Activated gamma-delta T cell treated with anti-CD3 and anti-CD28 coated beads, Interleukin-2, amount 50 U/mL, for 16 hours (primary cell): ENCODE measurements around the gene GGT6.
"Not testable (repeated sequence)": the region's sequence is repeated elsewhere in the genome, so short reads cannot be mapped to it uniquely, and the experiment has no call there.

Experiments
- DNase-seq: peaks from one replicate; pipeline ENCODE4 v3.0.0-alpha.2; 2020; ENCODE audit warnings: low read depth

Gene GGT6

DNA sequence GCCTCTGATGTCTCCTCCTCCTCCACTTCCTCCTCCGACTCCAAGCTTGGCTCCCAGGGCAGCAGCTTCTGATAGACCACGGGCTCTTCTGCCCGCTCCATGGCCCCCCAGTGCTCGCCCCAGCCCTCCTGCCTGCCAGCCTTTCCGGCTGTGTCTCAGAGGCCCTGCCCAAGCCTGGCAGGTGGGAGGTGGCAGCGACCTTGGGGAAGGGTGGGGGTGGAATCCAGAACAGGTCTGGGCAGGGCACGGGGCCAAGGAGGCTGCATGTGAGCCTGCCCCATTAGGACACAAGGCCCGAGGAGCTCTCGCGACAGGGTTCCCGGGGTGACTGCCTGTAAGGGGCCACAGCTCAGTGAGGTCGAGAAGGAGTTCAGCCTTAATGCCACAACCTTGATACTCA lies at the start of gene GGT6:
GGT6 (minus strand) TSS at position 157 of the 400 bp plus-strand sequence; CDS start at position 101, 56 bp downstream.
- DNase-seq: no peak

DNA sequence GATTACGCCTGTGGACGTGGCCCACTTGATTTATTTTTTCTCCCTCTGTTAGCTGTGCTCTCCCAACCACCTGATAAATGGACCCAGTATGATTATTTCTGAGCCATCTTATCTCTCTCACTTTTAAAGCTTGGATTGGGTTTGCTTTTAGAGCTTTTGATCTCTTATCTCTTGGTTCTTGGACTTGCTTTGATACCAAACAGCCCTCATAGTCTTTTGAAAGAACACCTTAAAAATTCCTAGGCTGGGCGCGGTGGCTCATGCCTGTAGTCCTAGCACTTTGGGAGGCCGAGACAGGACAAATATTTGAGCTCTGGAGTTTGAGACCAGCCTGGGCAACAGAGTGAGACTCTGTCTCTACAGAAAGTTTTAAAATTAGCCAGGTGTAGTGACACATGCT lies 49.8 kb upstream of the GGT6 start:
- no peak for DNase-seq

DNA sequence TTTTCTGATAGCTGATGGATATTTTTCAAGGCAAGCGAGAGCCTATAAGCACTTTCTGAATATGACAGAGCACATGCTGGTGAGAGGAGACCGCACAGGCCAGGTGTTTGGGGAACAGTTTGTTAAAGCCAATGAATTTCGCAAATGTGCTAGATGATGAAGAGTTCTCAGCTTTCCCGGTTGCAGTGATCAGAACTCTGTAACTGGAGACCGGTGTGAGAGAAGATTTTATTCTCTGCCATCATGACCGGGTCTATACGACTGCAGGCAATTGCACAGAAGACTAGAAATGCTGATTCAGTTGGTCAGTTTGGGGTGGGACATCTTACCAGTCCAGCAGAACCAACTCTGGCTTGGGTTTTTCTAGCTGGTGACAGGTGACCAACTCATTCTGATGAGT lies 49.4 kb upstream of the GGT6 start:
- no peak for DNase-seq

GRCh38 chr17:4607773-4608187 lies 47.4 kb upstream of the GGT6 start:
- DNase-seq: no peak

GRCh38 chr17:4607261-4607741 lies 46.9 kb upstream of the GGT6 start:
- DNase-seq: no peak

GRCh38 chr17:4605826-4606225 lies 45.4 kb upstream of the GGT6 start:
- no peak for DNase-seq

DNA sequence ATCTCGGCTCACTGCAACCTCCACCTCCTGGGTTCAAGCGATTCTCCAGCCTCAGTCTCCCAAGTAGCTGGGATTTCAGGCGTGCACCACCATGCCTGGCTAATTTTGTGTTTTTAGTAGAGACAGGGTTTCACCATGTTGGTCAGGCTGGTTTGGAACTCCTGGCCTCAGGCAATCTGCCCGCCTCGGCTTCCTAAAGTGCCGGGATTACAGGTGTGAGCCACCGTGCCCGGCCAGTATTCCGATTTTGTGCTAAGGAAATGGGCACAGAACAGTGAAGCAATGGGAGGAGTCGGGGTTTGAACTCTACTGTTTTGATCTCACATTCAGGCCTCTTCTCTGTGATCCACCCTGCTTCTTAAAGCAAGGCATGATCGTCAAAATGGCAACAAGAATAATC lies 44.4 kb upstream of the GGT6 start:
- not testable (repeated sequence) for DNase-seq

- DNase-seq: no peak
These were observed 43.8 kb upstream of the GGT6 start for GRCh38 chr17:4604111-4604644.

- no peak for DNase-seq
These were observed 41.7 kb upstream of the GGT6 start for GRCh38 chr17:4602041-4602440.

DNA sequence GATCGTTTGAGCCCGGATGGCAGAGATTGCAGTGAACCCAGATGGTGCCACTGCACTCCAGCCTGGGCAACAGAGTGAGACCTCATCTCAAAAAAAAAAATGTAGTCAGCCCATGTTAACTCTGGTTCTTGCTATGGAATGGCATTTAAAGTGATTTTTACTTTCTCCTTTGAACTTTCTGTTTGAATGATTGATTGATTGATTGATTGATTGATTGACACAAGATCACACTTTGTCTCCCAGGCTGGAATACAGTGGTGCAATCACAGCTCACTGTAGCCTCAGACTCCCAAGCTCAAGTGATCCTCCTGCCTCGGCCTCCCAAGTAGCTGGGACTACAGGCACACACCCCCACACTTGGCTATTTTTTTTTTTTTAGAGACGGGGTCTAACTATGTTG lies 40.9 kb upstream of the GGT6 start:
- no peak for DNase-seq

GRCh38 chr17:4600563-4600962 lies 40.2 kb upstream of the GGT6 start:
- no peak for DNase-seq

DNA sequence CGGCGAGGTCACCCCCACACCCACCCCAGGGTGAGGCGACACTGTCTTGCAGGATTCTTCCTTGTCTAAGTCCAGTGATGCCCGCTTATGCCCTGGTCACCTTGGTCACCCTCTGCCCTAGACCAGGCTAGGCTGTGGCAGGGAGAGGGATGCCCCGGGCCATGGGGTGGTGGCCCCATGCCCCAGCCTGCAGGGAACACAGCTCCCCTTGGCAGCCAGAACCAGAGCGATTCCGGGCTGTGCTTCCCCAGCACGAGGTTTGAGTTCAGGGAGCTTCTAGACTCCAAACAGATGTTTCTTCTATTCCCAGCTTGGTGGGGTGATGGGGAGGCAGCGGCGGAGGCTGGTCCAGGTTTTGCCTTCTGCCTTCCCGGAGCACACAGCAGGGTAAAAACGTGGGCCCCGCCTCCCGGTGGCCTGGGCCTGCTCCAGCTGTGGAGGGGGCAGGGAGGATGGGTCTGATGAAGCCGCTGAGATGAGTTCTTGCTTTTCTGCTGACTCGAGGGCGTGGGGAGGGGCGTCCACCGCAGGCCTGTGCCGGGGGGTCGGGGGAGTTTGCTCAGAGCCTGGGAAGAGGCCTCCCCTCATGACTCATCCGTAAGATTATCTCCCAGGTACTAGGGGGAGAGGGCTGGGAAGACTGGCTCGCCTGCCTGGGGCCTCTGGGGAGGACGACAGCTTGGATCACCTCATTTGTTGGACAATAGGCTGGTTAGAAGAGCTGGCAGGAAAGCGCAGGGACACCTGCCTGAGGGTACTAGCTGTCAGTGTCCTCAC lies 39.3 kb upstream of the GGT6 start:
- no peak for DNase-seq

DNA sequence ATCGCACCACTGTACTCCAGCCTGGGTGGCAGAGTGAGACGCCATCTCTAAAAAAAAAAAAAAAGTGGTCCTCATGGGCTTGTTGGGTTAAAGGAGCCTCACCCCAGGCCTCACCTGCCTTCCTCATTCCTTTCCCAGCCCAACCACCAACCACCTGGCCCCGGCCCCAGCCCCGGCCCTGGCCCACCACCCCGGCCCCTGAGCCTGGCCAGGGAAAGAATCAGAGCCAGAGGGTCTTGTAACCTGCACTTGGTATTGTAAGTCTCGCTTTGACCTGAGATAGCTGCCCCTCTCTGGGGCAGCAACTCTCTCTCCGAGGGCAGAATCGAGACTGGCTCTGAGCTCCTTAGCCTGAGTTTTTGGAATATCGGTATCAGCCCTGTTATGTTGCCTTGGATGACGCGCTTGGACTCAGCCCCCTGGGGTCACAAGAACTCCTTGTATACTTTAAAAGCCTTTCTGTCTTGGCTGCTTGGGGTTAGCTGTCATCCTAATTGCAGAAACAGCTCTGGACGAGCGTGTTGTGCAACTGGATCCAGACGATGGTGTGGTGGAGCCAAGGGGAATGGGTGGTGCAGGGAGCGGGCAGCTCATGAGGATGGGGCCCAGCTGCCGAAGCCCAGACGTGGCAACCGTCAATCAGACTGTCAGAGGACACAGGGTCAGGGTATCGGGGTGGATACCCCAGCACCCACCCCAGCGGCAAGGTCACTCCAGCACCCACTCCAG lies 38.6 kb upstream of the GGT6 start:
- no peak for DNase-seq

GRCh38 chr17:4597975-4598374 lies 37.6 kb upstream of the GGT6 start:
- no peak for DNase-seq

DNA sequence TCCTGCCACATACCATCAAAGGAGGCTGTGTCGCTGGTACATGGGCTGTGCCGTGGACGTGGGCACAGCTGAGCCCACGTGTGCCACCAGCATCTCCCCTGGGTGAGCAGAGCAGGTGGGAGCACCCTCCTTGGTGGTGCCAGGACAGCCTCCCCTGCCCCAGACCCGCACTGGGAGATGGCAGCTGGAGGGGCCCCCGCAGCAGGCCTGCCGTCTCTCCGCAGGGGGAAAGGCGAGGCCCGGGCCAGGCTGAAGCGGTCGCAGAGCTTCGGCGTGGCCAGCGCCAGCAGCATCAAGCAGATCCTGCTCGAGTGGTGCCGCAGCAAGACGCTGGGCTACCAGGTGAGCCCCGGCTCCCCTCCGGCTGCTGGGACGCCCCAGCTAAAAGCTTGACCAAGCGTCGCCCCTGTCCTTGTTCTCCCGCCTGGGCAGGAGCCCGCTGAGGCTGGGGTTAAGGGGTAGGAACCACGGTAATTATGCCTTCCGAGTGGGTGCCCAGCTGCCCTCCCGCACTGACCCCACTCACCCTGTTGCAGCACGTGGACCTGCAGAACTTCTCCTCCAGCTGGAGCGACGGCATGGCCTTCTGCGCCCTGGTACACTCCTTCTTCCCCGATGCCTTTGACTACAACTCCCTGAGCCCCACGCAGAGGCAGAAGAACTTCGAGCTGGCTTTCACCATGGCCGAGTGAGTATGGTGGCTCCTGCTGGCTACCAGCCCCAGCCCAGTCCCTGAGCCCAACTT lies 36.4 kb upstream of the GGT6 start:
- DNase-seq: no peak

DNA sequence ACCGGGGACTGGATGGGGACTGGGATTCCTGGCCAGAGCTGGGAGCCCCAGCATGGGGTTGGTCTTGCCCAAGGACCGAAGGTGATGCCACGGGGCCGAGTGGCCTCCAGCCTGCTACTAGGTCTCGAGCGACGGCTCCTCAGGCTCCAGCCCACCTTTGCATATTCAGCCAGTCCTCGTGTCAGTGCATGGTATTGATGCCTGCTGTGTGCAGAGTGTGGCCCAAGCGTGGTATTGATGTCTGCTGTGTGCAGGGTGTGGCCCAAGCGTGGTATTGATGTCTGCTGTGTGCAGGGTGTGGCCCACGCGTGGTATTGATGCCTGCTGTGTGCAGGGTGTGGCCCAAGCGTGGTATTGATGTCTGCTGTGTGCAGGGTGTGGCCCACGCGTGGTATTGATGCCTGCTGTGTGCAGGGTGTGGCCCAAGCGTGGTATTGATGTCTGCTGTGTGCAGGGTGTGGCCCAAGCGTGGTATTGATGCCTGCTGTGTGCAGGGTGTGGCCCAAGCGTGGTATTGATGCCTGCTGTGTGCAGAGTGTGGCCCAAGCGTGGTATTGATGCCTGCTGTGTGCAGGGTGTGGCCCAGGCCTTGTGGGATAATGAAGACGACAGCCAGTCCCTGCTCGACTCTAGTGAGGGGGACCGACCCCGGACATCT lies 35.4 kb upstream of the GGT6 start:
- DNase-seq: not testable (repeated sequence)

GRCh38 chr17:4594931-4595684 lies 34.7 kb upstream of the GGT6 start:
- no peak for DNase-seq

GRCh38 chr17:4594406-4594805 lies 34.0 kb upstream of the GGT6 start:
- no peak for DNase-seq

GRCh38 chr17:4593021-4593421 lies 32.6 kb upstream of the GGT6 start:
- no peak for DNase-seq

DNA sequence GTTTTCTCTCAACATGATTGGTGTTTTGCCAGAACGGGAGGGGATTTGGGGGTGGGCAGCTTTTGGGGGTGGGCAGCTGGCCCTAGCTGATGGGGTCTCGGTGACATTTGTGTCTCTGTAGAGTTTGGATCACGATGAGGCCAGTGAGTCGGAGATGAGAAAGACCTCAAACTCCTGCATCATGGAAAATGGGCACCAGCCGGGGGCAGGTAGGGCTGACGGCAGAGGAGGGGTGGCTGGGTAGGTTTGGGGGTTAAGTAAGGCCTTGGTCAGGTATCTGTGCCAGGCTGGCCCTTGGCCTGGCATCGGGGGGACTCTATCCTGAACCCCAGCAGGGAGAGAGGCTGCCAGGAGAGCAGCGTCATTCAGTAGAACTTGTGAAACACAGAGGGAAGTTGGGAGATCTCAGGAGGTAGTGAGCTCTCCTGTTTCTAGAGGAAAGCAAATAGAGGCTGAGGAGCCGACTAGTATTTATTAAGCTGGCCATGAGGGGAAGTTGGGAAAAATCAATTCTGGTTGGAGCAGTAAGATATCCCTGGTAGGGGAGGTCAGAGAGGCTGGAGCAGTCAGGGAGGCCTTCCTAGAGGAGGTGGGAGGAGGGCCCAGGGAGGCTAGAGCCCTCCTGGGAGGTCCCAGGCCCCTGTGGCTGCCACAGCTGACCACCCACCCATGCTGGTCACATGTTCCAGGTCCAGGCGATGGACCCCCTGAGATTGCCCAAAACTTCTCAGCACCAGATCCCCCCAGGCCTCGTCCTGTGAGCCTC lies 32.0 kb upstream of the GGT6 start:
- DNase-seq: no peak
